ENCODE data around the gene SDHAF1.
"Not testable (repeated sequence)": the region's sequence is repeated elsewhere in the genome, so short reads cannot be mapped to it uniquely, and the experiment has no call there.

The SDHAF1 gene

GRCh38 chr19:36025541-36025940, 30.6 kb downstream of the SDHAF1 start:
- DNase-seq = no peak

- DNase-seq = no peak
Measured at GRCh38 chr19:36026091-36026876, 31.3 kb downstream of the SDHAF1 start.

- DNase-seq = no peak
Measured at GRCh38 chr19:36027696-36028095, 32.7 kb downstream of the SDHAF1 start.

- no peak for DNase-seq
Measured at GRCh38 chr19:36028313-36029041, 33.5 kb downstream of the SDHAF1 start.

GRCh38 chr19:36030264-36031148, 35.5 kb downstream of the SDHAF1 start:
- DNase-seq = no peak

GRCh38 chr19:36031308-36031707, 36.3 kb downstream of the SDHAF1 start:
- DNase-seq = no peak

GRCh38 chr19:36032251-36033104, 37.5 kb downstream of the SDHAF1 start, which contains the start of gene CLIP3:
Gene CLIP3 (minus strand): TSS chr19:36032873. CDS start chr19:36032357, 516 bp downstream.
- DNase-seq = peak; percentile 98

- DNase-seq = no peak
Measured at GRCh38 chr19:36040495-36040894, 45.5 kb downstream of the SDHAF1 start.

- DNase-seq = not testable (repeated sequence)
Measured at GRCh38 chr19:36041092-36041491, 46.1 kb downstream of the SDHAF1 start.

GRCh38 chr19:36041831-36042230, 46.8 kb downstream of the SDHAF1 start:
- DNase-seq = no peak

GRCh38 chr19:36043952-36044351, 49.0 kb downstream of the SDHAF1 start:
- DNase-seq = no peak

All from NCI-H2227 treated with DMSO at 0.1 percent for 48 hours (cell line).